Left colon (tissue), 2 donors: ENCODE measurements around the gene GBP5. TPM values are rescaled to one million over a fixed set of nuclear protein-coding genes. Genes with fewer than 3 reads are reported as not detected.
"Not testable (repeated sequence)": the region's sequence is repeated elsewhere in the genome, so short reads cannot be mapped to it uniquely, and the experiment has no call there.

ENCODE experiments used
- ATAC-seq: fragments of 200-7000 bp; cut with Tn5 transposase; one replicate; pipeline ENCODE4 v1.9.1; 2020; ENCODE audit warnings: mild to moderate bottlenecking, moderate library complexity
- DNase-seq, 2 donors: peaks; one replicate each; pipeline ENCODE4 v3.0.0-alpha.2; 2020
- intact Hi-C, 2 donors: fragments of 100-400 bp; cut with DNase I in 1 of 2; cut with micrococcal nuclease in 1 of 2; formaldehyde crosslinking; loops; one replicate each; pipeline versions ENCODE4 v1.11.2 to v1.14.0; 2022; cut with DNase I, micrococcal nuclease
- total RNA-seq, 2 donors: library from RNA; stranded (reverse); fragmentation: NEBNext Ultra II Directional; extraction: Animal tissue kit (Norgen Biotek cat#: 25700); gene quantifications; one replicate each; pipeline ENCODE4 v1.2.1, GENCODE V29; 2021
- donor health status: DM: no; HTN: no; CAD: no.
- donor health status: DM: yes; HTN: yes; CAD: no.

Gene GBP5
- total RNA-seq, 2 donors from 2014 or later = 2.2 to 2.7 TPM

DNA sequence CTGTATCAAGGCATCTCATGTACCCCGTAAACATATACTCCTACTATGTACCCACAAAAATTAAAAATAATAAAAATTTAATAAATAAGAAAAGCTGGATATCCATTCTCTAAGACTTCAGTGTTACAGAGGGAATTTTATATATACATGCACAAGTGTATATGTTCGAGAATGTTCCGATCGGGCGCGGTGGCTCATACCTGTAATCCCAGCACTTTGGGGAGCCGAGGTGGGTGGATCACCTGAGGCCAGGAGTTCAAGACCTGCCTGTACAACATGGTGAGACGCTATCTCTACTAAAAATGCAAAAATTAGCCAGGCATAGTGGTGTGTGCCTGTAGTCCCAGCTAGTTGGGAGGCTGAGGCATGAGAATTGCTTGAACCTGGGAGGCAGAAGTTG lies 17.1 kb downstream of the GBP5 start:
- intact Hi-C loops, DNase-seq, ATAC-seq: not testable (repeated sequence)

DNA sequence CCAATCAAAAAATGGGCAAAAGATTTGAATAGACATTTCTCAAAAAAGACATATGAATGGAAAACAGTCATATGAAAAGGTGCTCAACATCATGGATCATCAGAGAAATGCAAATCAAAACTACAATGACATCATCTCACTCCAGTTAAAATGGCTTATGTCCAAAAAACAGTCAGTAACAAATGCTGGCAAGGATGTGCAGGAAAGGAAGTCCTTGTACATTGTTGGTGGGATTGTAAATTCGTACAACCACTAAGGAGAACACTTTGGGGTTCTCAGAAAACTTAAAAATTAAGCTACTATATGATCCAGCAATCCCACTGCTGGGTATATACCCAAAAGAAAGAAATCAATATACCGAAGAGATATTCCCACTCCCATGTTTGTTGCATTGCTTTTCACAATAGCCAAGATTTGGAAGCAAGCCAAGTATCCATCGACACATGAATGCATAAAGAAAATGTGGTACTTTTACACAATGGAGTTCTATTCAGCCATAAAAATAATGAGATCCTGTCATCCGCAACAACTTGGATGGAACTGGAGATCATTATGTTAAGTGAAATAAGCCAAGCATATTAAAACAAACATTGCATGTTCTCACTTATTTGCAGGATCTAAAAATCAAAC lies 17.9 kb downstream of the GBP5 start:
- intact Hi-C loops = no loop called here
- no peak for ATAC-seq
- DNase-seq = no peak

DNA sequence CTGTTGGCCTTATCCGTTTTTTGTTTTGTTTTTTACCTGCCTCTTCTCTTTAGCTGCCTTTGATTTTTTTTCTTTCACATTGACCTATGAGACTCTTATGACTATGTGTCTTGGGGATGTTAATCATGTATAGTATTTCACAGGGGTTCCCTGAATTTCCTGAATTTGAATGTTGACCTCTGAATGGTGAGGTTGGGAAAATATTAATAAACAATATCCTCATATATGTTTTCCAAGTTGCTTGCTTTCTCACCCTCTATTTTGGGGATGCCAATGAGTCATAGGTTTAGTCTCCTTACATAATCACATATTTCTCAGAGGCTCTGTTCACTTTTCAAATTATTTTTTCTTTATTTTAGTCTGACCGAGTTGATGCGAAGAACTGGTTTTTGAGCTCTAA lies 29.6 kb downstream of the GBP5 start:
- no peak for DNase-seq
- no peak for ATAC-seq
- intact Hi-C loops = no loop called here

Other genes starting within 250 kb of the GBP5 start
- gene GBP3, start 250.0 kb downstream of the GBP5 start, total RNA-seq = 100 to 1,000 TPM in 1 of 2 donors, 10 to 100 TPM in 1; 63.1 to 126 TPM
- gene GBP1, start 207.7 kb downstream of the GBP5 start, total RNA-seq = 10 to 100 TPM; 13.0 to 21.2 TPM
- 10 to 100 TPM; 40.9 to 61.3 TPM for gene GBP2, start 146.7 kb downstream of the GBP5 start, total RNA-seq
- not detected for gene GBP7, start 96.9 kb downstream of the GBP5 start, total RNA-seq
- gene GBP4, start 73.9 kb downstream of the GBP5 start, total RNA-seq = 1 to 10 TPM; 3.9 to 5.4 TPM
- not detected for gene GBP6, start 91.2 kb upstream of the GBP5 start, total RNA-seq